Mesenteric fat pad (tissue), 1 donor: ENCODE results near the gene MTX1. TPM values are rescaled to one million over a fixed set of nuclear protein-coding genes. Genes with fewer than 3 reads are reported as not detected.

Source experiments
- DNase-seq: peaks from one replicate; pipeline ENCODE4 v3.0.0-alpha.2; 2020; ENCODE audit warnings: low spot score
- total RNA-seq: library from RNA; stranded (reverse); fragmentation: NEBNext Ultra II Directional; extraction: Animal tissue kit (Norgen Biotek cat#: 25700); gene quantifications from one replicate; pipeline ENCODE4 v1.2.1, GENCODE V29; 2021
- donor health status: DM: yes; HTN: yes; CAD: no.

Gene MTX1
- total RNA-seq, 1 donor from 2014 or later = 40.0 TPM

- DNase-seq = no peak
These were observed 53.0 kb downstream of the MTX1 start for GRCh38 chr1:155261493-155261851.

DNA sequence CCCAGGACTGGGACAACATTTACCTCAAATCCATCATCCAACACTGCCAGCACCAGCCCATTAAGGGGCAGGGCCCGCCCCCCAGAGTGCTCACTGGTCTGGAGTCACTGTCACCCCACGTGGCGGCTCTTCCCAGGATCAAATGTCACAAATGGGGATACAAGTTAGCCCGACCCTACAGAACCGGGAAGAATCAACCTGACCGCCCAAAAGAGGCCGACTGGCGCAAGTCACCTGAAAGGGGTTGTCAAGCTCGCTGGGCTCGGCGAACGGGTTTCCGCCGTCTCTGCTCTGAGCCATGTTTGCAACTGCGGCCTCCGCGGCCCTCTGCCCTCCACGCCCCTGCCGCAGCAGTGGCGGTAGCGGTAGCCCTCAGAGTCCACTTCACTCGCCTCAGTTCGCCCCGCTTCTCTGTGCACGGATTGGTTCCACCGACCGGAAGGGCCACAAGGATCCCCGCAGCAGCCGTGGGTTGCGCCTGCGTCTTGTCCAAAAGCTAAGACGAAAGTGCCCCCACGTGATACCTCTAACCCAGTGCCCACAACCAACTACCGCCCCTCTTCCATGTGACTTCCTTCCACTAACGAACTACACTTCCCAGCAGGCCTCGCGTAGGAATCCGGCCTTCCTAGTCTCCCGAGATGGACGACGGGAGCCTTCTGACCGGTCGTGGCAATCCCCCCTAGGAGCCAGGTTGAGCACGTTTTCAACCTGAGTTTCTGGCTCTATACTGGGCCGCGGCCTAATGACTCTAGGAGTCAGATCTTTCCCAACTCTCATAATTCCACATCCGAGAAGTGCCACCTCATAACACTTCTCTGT lies 53.6 kb downstream of the MTX1 start, which contains the start of gene SCAMP3:
Gene SCAMP3, minus strand, starts transcription at position 509 of the 822 bp plus-strand sequence. Its CDS starts 209 bp downstream, at position 300.
- peak; percentile 95 for DNase-seq

- no peak for DNase-seq
These were observed 54.6 kb downstream of the MTX1 start for GRCh38 chr1:155263067-155263466.

Other genes starting within 250 kb of the MTX1 start
- gene PYGO2, start 246.9 kb upstream of the MTX1 start, total RNA-seq = 22.2 TPM
- 199 TPM for gene SHC1, start 237.9 kb upstream of the MTX1 start, total RNA-seq
- 41.2 TPM for gene CKS1B, start 234.0 kb upstream of the MTX1 start, total RNA-seq
- gene FLAD1, start 225.4 kb upstream of the MTX1 start, total RNA-seq = 43.7 TPM
- not detected for gene LENEP, start 215.1 kb upstream of the MTX1 start, total RNA-seq
- 80.4 TPM for gene ZBTB7B, start 205.9 kb upstream of the MTX1 start, total RNA-seq
- 0.87 TPM for gene DCST2, start 174.9 kb upstream of the MTX1 start, total RNA-seq
- not detected for gene DCST1, start 174.9 kb upstream of the MTX1 start, total RNA-seq
- gene ADAM15, start 157.4 kb upstream of the MTX1 start, total RNA-seq = 176 TPM
- 3.1 TPM for gene EFNA4, start 145.0 kb upstream of the MTX1 start, total RNA-seq
- 0.58 TPM for gene EFNA3, start 129.9 kb upstream of the MTX1 start, total RNA-seq
- gene EFNA1, start 80.8 kb upstream of the MTX1 start, total RNA-seq = 17.8 TPM
- 30.2 TPM for gene SLC50A1, start 72.8 kb upstream of the MTX1 start, total RNA-seq
- gene DPM3, start 68.2 kb upstream of the MTX1 start, total RNA-seq = 76.2 TPM
- gene KRTCAP2, start 35.4 kb upstream of the MTX1 start, total RNA-seq = 155 TPM
- gene TRIM46, start 34.8 kb upstream of the MTX1 start, total RNA-seq = 0.22 TPM
- 17.9 TPM for gene THBS3, start 798 bp upstream of the MTX1 start, total RNA-seq
- gene ENTREP3, start 46.8 kb downstream of the MTX1 start, total RNA-seq = 25.2 TPM
- gene SCAMP3, start 53.7 kb downstream of the MTX1 start, total RNA-seq = 69.7 TPM
- gene CLK2, start 64.8 kb downstream of the MTX1 start, total RNA-seq = 34.7 TPM
- 3.3 TPM for gene HCN3, start 68.8 kb downstream of the MTX1 start, total RNA-seq
- gene PKLR, start 92.7 kb downstream of the MTX1 start, total RNA-seq = not detected
- 91.7 TPM for gene FDPS, start 100.2 kb downstream of the MTX1 start, total RNA-seq
- gene RUSC1, start 112.2 kb downstream of the MTX1 start, total RNA-seq = 20.8 TPM